Measurements from ENCODE around the gene PADI6.

PADI6 gene

GRCh38 chr1:17441265-17441992, 69.4 kb downstream of the PADI6 start:
- no peak for TF ChIP-seq TAF1 (IDR thresholded peaks at IDR 0.05; ENCODE audit: borderline replicate concordance, insufficient read depth, low read length)
- no peak for TF ChIP-seq SIN3A (IDR thresholded peaks at IDR 0.05; ENCODE audit: borderline replicate concordance, insufficient read depth, low read length)
- TF ChIP-seq REST (IDR thresholded peaks at IDR 0.05; ENCODE audit: insufficient read depth in 1 of 2, low read depth in 2 of 2, low read length in 2 of 2), result no peak
- no peak for TF ChIP-seq FOXP2 (optimal IDR thresholded peaks at IDR 0.05; ENCODE audit: borderline replicate concordance, extremely low read depth, extremely low read length, insufficient read depth)
- TF ChIP-seq POLR2AphosphoS5 (IDR thresholded peaks at IDR 0.05; ENCODE audit: low read depth, low read length), result no peak

- TF ChIP-seq FOXP2 (optimal IDR thresholded peaks at IDR 0.05; ENCODE audit: borderline replicate concordance, extremely low read depth, extremely low read length, insufficient read depth) (no peak), REST (IDR thresholded peaks at IDR 0.05; ENCODE audit: insufficient read depth in 1 of 2, low read depth in 2 of 2, low read length in 2 of 2) (no peak), TAF1 (IDR thresholded peaks at IDR 0.05; ENCODE audit: borderline replicate concordance, insufficient read depth, low read length) (no peak), POLR2AphosphoS5 (IDR thresholded peaks at IDR 0.05; ENCODE audit: low read depth, low read length) (no peak), SIN3A (IDR thresholded peaks at IDR 0.05; ENCODE audit: borderline replicate concordance, insufficient read depth, low read length) (no peak)
These were observed 70.0 kb downstream of the PADI6 start for GRCh38 chr1:17441993-17442357.

GRCh38 chr1:17442841-17443240, 70.8 kb downstream of the PADI6 start:
- no peak for TF ChIP-seq SIN3A (IDR thresholded peaks at IDR 0.05; ENCODE audit: borderline replicate concordance, insufficient read depth, low read length)
- TF ChIP-seq REST (IDR thresholded peaks at IDR 0.05; ENCODE audit: insufficient read depth in 1 of 2, low read depth in 2 of 2, low read length in 2 of 2), result no peak
- TF ChIP-seq FOXP2 (optimal IDR thresholded peaks at IDR 0.05; ENCODE audit: borderline replicate concordance, extremely low read depth, extremely low read length, insufficient read depth), result no peak
- TF ChIP-seq POLR2AphosphoS5 (IDR thresholded peaks at IDR 0.05; ENCODE audit: low read depth, low read length), result no peak
- TF ChIP-seq TAF1 (IDR thresholded peaks at IDR 0.05; ENCODE audit: borderline replicate concordance, insufficient read depth, low read length), result no peak

GRCh38 chr1:17447501-17447992, 75.6 kb downstream of the PADI6 start:
- no peak for TF ChIP-seq FOXP2 (optimal IDR thresholded peaks at IDR 0.05; ENCODE audit: borderline replicate concordance, extremely low read depth, extremely low read length, insufficient read depth)
- no peak for TF ChIP-seq SIN3A (IDR thresholded peaks at IDR 0.05; ENCODE audit: borderline replicate concordance, insufficient read depth, low read length)
- no peak for TF ChIP-seq REST (IDR thresholded peaks at IDR 0.05; ENCODE audit: insufficient read depth in 1 of 2, low read depth in 2 of 2, low read length in 2 of 2)
- no peak for TF ChIP-seq TAF1 (IDR thresholded peaks at IDR 0.05; ENCODE audit: borderline replicate concordance, insufficient read depth, low read length)
- no peak for TF ChIP-seq POLR2AphosphoS5 (IDR thresholded peaks at IDR 0.05; ENCODE audit: low read depth, low read length)

Measured in PFSK-1 (cell line).